NB4 (cell line): ENCODE data around the gene ZSCAN18.

Experiments
- CTCF ChIP-seq: IDR thresholded peaks from one replicate; pipeline ENCODE4 v1.5.1; 2012; ENCODE audit warnings: low read depth, low read length
- MAX ChIP-seq: IDR thresholded peaks from 2 replicates; pipeline ENCODE4 v1.6.1; 2011; ENCODE audit warnings: low read depth, low read length
- MYC ChIP-seq: IDR thresholded peaks from 2 replicates; pipeline ENCODE4 v1.6.1; 2011; ENCODE audit warnings: low read depth, low read length
- POLR2A ChIP-seq: IDR thresholded peaks from 2 replicates; pipeline ENCODE4 v1.6.1; 2011; ENCODE audit warnings: mild to moderate bottlenecking; ENCODE audit not compliant: insufficient read length; ENCODE audit errors: extremely low read depth

GRCh38 chr19:58129284-58129683, 31.3 kb upstream of the ZSCAN18 start:
- TF ChIP-seq CTCF (no peak), MAX (no peak), POLR2A (no peak), MYC (no peak)
